Left ventricle myocardium inferior (tissue), 1 donor: ENCODE data around the gene CEACAM5. TPM values are rescaled to one million over a fixed set of nuclear protein-coding genes. Genes with fewer than 3 reads are reported as not detected.

Experiments used
- DNase-seq: peaks from one replicate; pipeline ENCODE4 v3.0.0-alpha.2; 2020
- H3K27ac ChIP-seq: fragments of 200-600 bp; replicated peaks from 2 replicates; pipeline ENCODE4 v1.8.0; 2021
- H3K27me3 ChIP-seq: fragments of 200-600 bp; 2 replicates; pipeline ENCODE4 v1.8.0; 2021; ENCODE audit warnings: low read depth
- H3K36me3 ChIP-seq: fragments of 200-600 bp; 2 replicates; pipeline ENCODE4 v1.8.0; 2021
- H3K4me1 ChIP-seq: fragments of 200-600 bp; 2 replicates; pipeline ENCODE4 v1.8.0; 2021
- H3K4me3 ChIP-seq: fragments of 200-600 bp; 2 replicates; pipeline ENCODE4 v1.8.0; 2021; ENCODE audit warnings: mild to moderate bottlenecking, moderate library complexity
- H3K9me3 ChIP-seq: fragments of 200-600 bp; replicated peaks from 2 replicates; pipeline ENCODE4 v1.8.0; 2021
- intact Hi-C: fragments of 100-400 bp; cut with micrococcal nuclease; formaldehyde crosslinking; loops from one replicate; pipeline ENCODE4 v1.11.0; 2022
- total RNA-seq: library from RNA; stranded (reverse); fragmentation: NEBNext Ultra II Directional; extraction: Animal tissue kit (Norgen Biotek cat#: 25700); gene quantifications from one replicate; pipeline ENCODE4 v1.2.1, GENCODE V29; 2021
- TF ChIP-seq, protein P1 (sequence below): fragments of 200-600 bp; IDR thresholded peaks from 2 replicates; pipeline ENCODE4 v1.8.0; 2021; ENCODE audit warnings: antibody characterized with exemption, mild to moderate bottlenecking, borderline replicate concordance
- donor health status: DM: no; HTN: yes; CAD: no; lungs with severe emphysema.

The CEACAM5 gene
- total RNA-seq, 1 donor from 2014 or later, result 0.19 TPM

DNA sequence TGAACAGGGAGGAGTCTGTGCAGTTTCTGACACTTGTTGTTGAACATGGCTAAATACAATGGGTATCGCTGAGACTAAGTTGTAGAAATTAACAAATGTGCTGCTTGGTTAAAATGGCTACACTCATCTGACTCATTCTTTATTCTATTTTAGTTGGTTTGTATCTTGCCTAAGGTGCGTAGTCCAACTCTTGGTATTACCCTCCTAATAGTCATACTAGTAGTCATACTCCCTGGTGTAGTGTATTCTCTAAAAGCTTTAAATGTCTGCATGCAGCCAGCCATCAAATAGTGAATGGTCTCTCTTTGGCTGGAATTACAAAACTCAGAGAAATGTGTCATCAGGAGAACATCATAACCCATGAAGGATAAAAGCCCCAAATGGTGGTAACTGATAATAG, 63.0 kb downstream of the CEACAM5 start:
- TF ChIP-seq, protein P1, sequence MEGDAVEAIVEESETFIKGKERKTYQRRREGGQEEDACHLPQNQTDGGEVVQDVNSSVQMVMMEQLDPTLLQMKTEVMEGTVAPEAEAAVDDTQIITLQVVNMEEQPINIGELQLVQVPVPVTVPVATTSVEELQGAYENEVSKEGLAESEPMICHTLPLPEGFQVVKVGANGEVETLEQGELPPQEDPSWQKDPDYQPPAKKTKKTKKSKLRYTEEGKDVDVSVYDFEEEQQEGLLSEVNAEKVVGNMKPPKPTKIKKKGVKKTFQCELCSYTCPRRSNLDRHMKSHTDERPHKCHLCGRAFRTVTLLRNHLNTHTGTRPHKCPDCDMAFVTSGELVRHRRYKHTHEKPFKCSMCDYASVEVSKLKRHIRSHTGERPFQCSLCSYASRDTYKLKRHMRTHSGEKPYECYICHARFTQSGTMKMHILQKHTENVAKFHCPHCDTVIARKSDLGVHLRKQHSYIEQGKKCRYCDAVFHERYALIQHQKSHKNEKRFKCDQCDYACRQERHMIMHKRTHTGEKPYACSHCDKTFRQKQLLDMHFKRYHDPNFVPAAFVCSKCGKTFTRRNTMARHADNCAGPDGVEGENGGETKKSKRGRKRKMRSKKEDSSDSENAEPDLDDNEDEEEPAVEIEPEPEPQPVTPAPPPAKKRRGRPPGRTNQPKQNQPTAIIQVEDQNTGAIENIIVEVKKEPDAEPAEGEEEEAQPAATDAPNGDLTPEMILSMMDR, result no peak
- H3K9me3 ChIP-seq, result no peaks in the 10 kb centered on the region
- H3K36me3 ChIP-seq, result no peaks in the 10 kb centered on the region
- H3K27me3 ChIP-seq, result peaks cover 90% of the 10 kb centered on the region
- H3K4me1 ChIP-seq, result no peaks in the 10 kb centered on the region
- no peak overlapping the region for H3K4me3 ChIP-seq
- DNase-seq, result no peak
- no peak overlapping the region for H3K27ac ChIP-seq
- intact Hi-C loops, result no loop called here

DNA sequence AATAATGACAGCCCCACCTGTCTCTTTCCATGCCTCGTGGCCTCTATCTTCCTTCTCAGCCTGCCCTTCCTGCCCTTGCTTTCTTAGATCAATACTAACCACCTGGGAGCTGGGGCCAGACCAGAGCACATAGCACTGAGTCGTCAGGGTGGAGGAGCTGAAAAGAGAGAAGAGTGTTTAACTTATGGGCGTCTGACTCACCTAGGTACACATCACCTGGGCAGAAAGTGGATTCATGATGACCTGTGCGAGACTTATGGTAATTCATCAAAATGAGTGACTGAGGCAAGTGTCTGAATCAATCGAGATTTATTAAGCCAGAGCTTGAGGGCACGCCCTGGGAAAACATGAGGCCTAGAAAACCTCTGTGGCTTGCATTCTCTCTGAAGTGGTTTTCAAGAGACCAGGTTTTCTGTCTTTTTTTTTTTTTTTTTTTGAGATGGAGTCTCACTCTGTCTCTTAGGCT, 66.1 kb downstream of the CEACAM5 start:
- no peak for DNase-seq
- Histone ChIP-seq H3K9me3 (no peaks in the 10 kb centered on the region), H3K36me3 (no peaks in the 10 kb centered on the region), H3K27me3 (peaks cover 96% of the 10 kb centered on the region), H3K4me3 (no peak overlapping the region), H3K4me1 (no peaks in the 10 kb centered on the region), H3K27ac (no peak overlapping the region)
- intact Hi-C loops, result no loop called here
- TF ChIP-seq, protein P1, result no peak

DNA sequence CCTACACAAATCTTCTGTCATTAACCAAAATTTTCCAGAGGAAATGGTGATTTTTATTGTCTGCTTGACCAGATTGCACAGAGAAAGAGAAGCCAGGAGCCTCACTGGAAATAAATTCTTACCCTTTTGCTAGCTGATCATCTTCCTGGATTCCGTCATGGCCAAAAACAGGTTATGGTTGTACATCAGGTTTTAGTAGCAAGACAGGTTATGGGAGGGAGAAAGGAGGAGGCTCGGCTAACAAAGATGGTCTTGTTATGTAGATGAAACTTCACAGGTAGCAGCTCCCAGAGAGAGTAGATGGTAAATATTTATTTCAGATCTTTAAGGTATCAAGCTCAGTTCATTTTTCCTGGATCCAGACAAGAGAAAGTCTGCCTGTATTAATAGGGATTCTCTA, 68.3 kb downstream of the CEACAM5 start:
- H3K27me3 ChIP-seq, result peaks cover 97% of the 10 kb centered on the region
- H3K4me3 ChIP-seq, result no peak overlapping the region
- no peaks in the 10 kb centered on the region for H3K9me3 ChIP-seq
- TF ChIP-seq, protein P1, result no peak
- no peaks in the 10 kb centered on the region for H3K4me1 ChIP-seq
- intact Hi-C loops, result no loop called here
- no peaks in the 10 kb centered on the region for H3K36me3 ChIP-seq
- DNase-seq, result no peak
- no peak overlapping the region for H3K27ac ChIP-seq

Other genes starting within 250 kb of the CEACAM5 start
- 0.60 TPM for gene CEACAM21, start 132.5 kb upstream of the CEACAM5 start, total RNA-seq
- 0.25 TPM for gene CEACAM4, start 81.6 kb upstream of the CEACAM5 start, total RNA-seq
- gene CEACAM7, start 20.4 kb upstream of the CEACAM5 start, total RNA-seq, result 0.16 TPM
- 0.11 TPM for gene CEACAM6, start 46.9 kb downstream of the CEACAM5 start, total RNA-seq
- gene CEACAM3, start 88.0 kb downstream of the CEACAM5 start, total RNA-seq, result not detected
- not detected for gene LYPD4, start 136.1 kb downstream of the CEACAM5 start, total RNA-seq
- gene DMRTC2, start 136.4 kb downstream of the CEACAM5 start, total RNA-seq, result not detected
- 611 TPM for gene RPS19, start 151.6 kb downstream of the CEACAM5 start, total RNA-seq
- not detected for gene CD79A, start 168.7 kb downstream of the CEACAM5 start, total RNA-seq
- gene ARHGEF1, start 174.6 kb downstream of the CEACAM5 start, total RNA-seq, result 28.3 TPM
- gene ERFL, start 219.8 kb downstream of the CEACAM5 start, total RNA-seq, result not detected